Natural killer cell (primary cell): ENCODE results near the gene PCP4. TPM values are rescaled to one million over a fixed set of nuclear protein-coding genes. Genes with fewer than 3 reads are reported as not detected.

Experiments
- ATAC-seq, 3 donors: fragments of 150-1000 bp in 2 of 3; fragments of 200-7000 bp in 1 of 3; cut with Tn5 transposase; 1 replicate in 1 of 3; 2 replicates in 2 of 3; pipeline ENCODE4 v1.10.0; 2021; ENCODE audit warnings: mild to moderate bottlenecking in 2 of 3, moderate library complexity in 2 of 3
- DNase-seq, 2 donors: peaks; one replicate each; pipeline versions ENCODE4 v3.0.0 to v3.0.0-alpha.2; 2013 to 2021; ENCODE audit warnings: mixed read lengths in 1 of 2
- H3K27ac ChIP-seq: one replicate; pipeline ENCODE4 v1.5.1; 2013; ENCODE audit warnings: mild to moderate bottlenecking, low read length
- H3K27me3 ChIP-seq: one replicate; pipeline ENCODE4 v1.6.1; 2013; ENCODE audit warnings: low read length; ENCODE audit not compliant: control insufficient read depth, insufficient read depth
- H3K36me3 ChIP-seq: one replicate; pipeline ENCODE4 v1.6.1; 2013; ENCODE audit warnings: low read length; ENCODE audit not compliant: control insufficient read depth, insufficient read depth
- H3K4me1 ChIP-seq: one replicate; pipeline ENCODE4 v1.6.1; 2013; ENCODE audit warnings: low read length; ENCODE audit not compliant: control insufficient read depth, insufficient read depth
- H3K4me3 ChIP-seq: one replicate; pipeline ENCODE4 v1.5.1; 2013; ENCODE audit warnings: low read length
- H3K9me3 ChIP-seq: one replicate; pipeline ENCODE4 v1.6.1; 2013; ENCODE audit warnings: low read length; ENCODE audit not compliant: control insufficient read depth, insufficient read depth
- H3K27ac Mint-ChIP-seq, 2 donors: one replicate each; pipeline ENCODE4 v1.8.0; 2022; ENCODE audit warnings: mild to moderate bottlenecking in 2 of 2, mixed read lengths in 2 of 2, moderate library complexity in 1 of 2
- H3K27me3 Mint-ChIP-seq, 2 donors: one replicate each; pipeline ENCODE4 v1.8.0; 2022; ENCODE audit warnings: low read depth in 2 of 2, mixed read lengths in 2 of 2
- H3K36me3 Mint-ChIP-seq: one replicate; pipeline ENCODE4 v1.8.0; 2022; ENCODE audit warnings: mixed read lengths
- H3K4me1 Mint-ChIP-seq, 2 donors: one replicate each; pipeline ENCODE4 v1.8.0; 2022; ENCODE audit warnings: mixed read lengths in 2 of 2
- H3K4me3 Mint-ChIP-seq: one replicate; pipeline ENCODE4 v1.8.0; 2022; ENCODE audit warnings: mild to moderate bottlenecking, moderate library complexity, mixed read lengths
- H3K9me3 Mint-ChIP-seq, 2 donors: one replicate each; pipeline ENCODE4 v1.8.0; 2022; ENCODE audit warnings: mixed read lengths in 2 of 2
- WGBS: methylation state at CpG from one replicate; pipeline ENCODE4 v1.1.7; 2013; ENCODE audit warnings: missing lambda C conversion rate; ENCODE audit not compliant: insufficient coverage; 5-methylcytosine and 5-hydroxymethylcytosine counted together
- intact Hi-C: fragments of 100-400 bp; cut with micrococcal nuclease; formaldehyde crosslinking; loops from one replicate; pipeline ENCODE4 v1.14.2; 2022
- total RNA-seq, 4 donors: library from RNA; stranded (reverse); fragments of 120-200 nt in 1 of 4; gene quantifications; one replicate each; pipeline versions ENCODE4 v1.2.3 to v1.2.4, GENCODE V29; 2013 to 2022
- TF ChIP-seq, protein P1 (sequence below): fragments of 200-600 bp; IDR thresholded peaks from one replicate; pipeline ENCODE4 v1.8.0; 2022; ENCODE audit warnings: antibody characterized with exemption

PCP4 gene
- total RNA-seq, 3 donors from 2014 or later (not counting 1 experiment from before 2014, with no cell fraction given) = not detected

DNA sequence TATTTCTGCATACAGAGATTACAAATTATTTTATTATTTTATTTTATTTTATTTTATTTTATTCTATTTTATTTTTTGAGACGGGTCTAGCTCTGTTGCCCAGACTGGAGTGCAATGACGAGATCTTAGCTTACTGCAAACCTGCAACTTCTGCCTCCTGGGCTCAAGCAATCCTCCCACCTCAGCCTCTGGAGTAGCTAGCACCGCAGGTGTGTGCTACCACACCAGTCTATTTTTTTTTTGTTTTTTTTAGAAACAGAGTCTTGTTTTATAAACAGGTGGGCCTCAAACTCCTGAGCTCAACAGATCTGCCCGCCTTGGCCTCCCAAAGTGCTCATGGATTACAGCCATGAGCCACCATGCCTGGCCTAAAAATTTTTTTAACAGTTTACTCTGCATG, 88.1 kb downstream of the PCP4 start:
- Histone ChIP-seq H3K27ac (no peak overlapping the region), H3K4me1 (no peaks in the 10 kb centered on the region), H3K9me3 (no peaks in the 10 kb centered on the region), H3K27me3 (no peaks in the 10 kb centered on the region), H3K4me3 (no peak overlapping the region), H3K36me3 (no peaks in the 10 kb centered on the region)
- ATAC-seq = no peak
- H3K4me1 Mint-ChIP-seq = no peaks in the 10 kb centered on the region
- H3K9me3 Mint-ChIP-seq = peaks cover 6 to 7% of the 10 kb centered on the region in 2 donors
- no peaks in the 10 kb centered on the region for H3K27me3 Mint-ChIP-seq
- intact Hi-C loops = no loop called here
- H3K4me3 Mint-ChIP-seq = no peak overlapping the region
- no peak for DNase-seq
- TF ChIP-seq, protein P1, sequence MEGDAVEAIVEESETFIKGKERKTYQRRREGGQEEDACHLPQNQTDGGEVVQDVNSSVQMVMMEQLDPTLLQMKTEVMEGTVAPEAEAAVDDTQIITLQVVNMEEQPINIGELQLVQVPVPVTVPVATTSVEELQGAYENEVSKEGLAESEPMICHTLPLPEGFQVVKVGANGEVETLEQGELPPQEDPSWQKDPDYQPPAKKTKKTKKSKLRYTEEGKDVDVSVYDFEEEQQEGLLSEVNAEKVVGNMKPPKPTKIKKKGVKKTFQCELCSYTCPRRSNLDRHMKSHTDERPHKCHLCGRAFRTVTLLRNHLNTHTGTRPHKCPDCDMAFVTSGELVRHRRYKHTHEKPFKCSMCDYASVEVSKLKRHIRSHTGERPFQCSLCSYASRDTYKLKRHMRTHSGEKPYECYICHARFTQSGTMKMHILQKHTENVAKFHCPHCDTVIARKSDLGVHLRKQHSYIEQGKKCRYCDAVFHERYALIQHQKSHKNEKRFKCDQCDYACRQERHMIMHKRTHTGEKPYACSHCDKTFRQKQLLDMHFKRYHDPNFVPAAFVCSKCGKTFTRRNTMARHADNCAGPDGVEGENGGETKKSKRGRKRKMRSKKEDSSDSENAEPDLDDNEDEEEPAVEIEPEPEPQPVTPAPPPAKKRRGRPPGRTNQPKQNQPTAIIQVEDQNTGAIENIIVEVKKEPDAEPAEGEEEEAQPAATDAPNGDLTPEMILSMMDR = no peak
- 93% methylated on average over 4 of the region's 4 CpGs for WGBS
- peaks cover 8% of the 10 kb centered on the region for H3K36me3 Mint-ChIP-seq
- H3K27ac Mint-ChIP-seq = no peak overlapping the region

DNA sequence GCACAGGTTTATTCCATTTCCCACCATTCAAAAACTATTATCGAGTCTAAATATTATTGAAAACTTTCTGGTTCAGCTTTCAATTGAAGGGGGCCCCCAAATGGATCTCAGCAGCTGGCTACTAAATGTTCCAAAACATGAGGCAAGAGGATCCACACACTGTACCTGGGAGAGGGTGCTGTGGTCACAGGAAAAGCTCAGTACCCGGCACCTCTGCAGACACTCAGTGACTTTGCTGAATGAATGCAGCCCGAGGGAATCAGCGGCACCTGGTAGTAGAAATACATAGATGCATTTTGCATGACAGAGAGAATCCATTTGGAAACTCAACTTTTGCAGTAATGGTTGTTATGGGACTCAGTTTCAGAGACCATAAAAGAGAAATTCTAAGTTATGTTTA, 89.3 kb downstream of the PCP4 start:
- intact Hi-C loops = no loop called here
- Mint-ChIP-seq H3K27me3 (no peaks in the 10 kb centered on the region), H3K9me3 (peaks cover 5 to 8% of the 10 kb centered on the region in 2 donors), H3K4me1 (no peaks in the 10 kb centered on the region), H3K36me3 (peaks cover 8% of the 10 kb centered on the region), H3K27ac (no peak overlapping the region), H3K4me3 (no peak overlapping the region)
- Histone ChIP-seq H3K9me3 (no peaks in the 10 kb centered on the region), H3K27ac (no peak overlapping the region), H3K4me1 (no peaks in the 10 kb centered on the region), H3K27me3 (no peaks in the 10 kb centered on the region), H3K4me3 (no peak overlapping the region), H3K36me3 (no peaks in the 10 kb centered on the region)
- TF ChIP-seq, protein P1 = no peak
- ATAC-seq (no peak), DNase-seq (no peak)
- WGBS = 93% methylated on average over 4 of the region's 4 CpGs

DNA sequence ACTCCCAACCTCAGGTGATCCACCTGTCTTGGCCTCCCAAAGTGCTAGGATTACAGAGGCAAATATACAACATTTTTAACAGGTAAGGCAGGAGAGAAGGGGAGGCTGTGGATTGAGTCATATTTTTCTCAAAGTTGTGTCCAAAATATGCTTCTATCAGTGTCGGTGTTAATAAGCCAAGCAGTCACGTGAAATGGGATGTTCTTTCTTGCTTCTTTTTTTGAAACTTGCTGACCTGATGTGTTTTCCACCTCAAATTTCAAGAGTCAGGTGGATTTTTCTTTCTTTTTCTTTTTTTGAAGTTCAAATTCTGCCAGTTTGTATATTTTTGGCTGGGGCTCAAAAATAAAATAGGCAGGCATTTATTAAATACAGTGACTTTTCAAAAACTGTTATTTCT, 91.5 kb downstream of the PCP4 start:
- no peak overlapping the region for H3K27ac Mint-ChIP-seq
- no peaks in the 10 kb centered on the region for H3K4me1 Mint-ChIP-seq
- Histone ChIP-seq H3K36me3 (no peaks in the 10 kb centered on the region), H3K27ac (no peak overlapping the region), H3K9me3 (no peaks in the 10 kb centered on the region), H3K4me3 (no peak overlapping the region), H3K27me3 (no peaks in the 10 kb centered on the region), H3K4me1 (no peaks in the 10 kb centered on the region)
- no peak overlapping the region for H3K4me3 Mint-ChIP-seq
- ATAC-seq (no peak), DNase-seq (no peak)
- 83% methylated on average over 2 of the region's 2 CpGs for WGBS
- TF ChIP-seq, protein P1 = no peak
- intact Hi-C loops = no loop called here
- peaks cover 10 to 15% of the 10 kb centered on the region in 2 donors for H3K9me3 Mint-ChIP-seq
- peaks cover 8% of the 10 kb centered on the region for H3K36me3 Mint-ChIP-seq
- H3K27me3 Mint-ChIP-seq = no peaks in the 10 kb centered on the region

DNA sequence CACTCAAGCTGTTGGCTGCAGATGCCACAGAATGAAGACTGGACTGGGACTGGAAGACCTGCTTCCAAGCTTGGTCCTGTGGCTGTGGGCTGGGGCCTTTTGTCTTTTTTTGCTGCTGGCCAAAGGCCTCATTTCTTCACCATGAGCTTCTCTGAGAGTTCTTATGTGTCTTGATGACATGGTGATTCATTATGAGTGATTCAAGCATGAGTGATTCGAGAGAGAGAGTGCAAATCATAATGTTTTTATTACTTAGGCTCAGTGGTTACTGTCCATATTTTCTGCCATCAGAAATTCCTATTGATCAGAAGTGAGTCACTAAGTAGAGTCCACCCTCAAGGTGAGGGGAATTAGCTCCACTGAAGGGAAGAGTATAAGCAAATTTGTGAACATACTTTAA, 94.0 kb downstream of the PCP4 start:
- no peak for DNase-seq
- Mint-ChIP-seq H3K9me3 (peaks cover 10 to 15% of the 10 kb centered on the region in 2 donors), H3K4me1 (no peaks in the 10 kb centered on the region), H3K27ac (no peak overlapping the region), H3K27me3 (no peaks in the 10 kb centered on the region), H3K4me3 (no peak overlapping the region), H3K36me3 (peaks cover 8% of the 10 kb centered on the region)
- no peak overlapping the region for H3K27ac ChIP-seq
- H3K4me1 ChIP-seq = no peaks in the 10 kb centered on the region
- TF ChIP-seq, protein P1 = no peak
- 78% methylated on average over 1 of the region's 1 CpG for WGBS
- no peak overlapping the region for H3K4me3 ChIP-seq
- no peaks in the 10 kb centered on the region for H3K27me3 ChIP-seq
- no peak for ATAC-seq
- H3K9me3 ChIP-seq = no peaks in the 10 kb centered on the region
- intact Hi-C loops = no loop called here
- no peaks in the 10 kb centered on the region for H3K36me3 ChIP-seq
